H54 (cell line): ENCODE results near the gene MAPK8.

ENCODE experiments used
- DNase-seq: peaks from one replicate; pipeline ENCODE4 v3.0.0; 2011; ENCODE audit warnings: low spot score, mixed read lengths; ENCODE audit not compliant: insufficient read length
- FAIRE-seq: peaks from 3 replicates; lab custom pipeline; 2011; peaks lifted over from hg19 to GRCh38; lab: Jason Lieb, UNC
- POLR2A ChIP-seq: IDR thresholded peaks from 2 replicates; pipeline ENCODE4 v1.6.1; 2011; ENCODE audit warnings: low read depth, mild to moderate bottlenecking, low read length

MAPK8 gene

DNA sequence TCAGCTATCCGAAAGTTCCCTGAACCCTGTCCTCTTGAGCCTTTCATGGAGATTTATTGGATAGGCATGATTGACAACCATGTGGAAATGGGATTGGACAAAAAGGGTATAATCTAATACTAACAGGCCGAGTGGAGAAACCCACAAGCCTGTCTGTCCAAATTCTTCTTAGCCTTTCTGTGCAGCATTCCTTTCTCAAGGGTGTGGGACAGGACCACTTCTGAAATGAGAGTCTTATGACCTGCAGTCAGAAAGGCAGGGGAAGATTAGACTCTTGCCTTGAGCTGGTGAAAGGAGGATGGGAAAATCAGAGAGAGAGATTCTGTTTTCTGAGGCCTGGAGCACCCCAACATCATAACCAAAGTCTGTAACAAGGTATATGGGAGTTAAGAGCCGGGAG lies 85.5 kb downstream of the MAPK8 start:
- no peak for DNase-seq
- TF ChIP-seq POLR2A = no peak
- no peak for FAIRE-seq

DNA sequence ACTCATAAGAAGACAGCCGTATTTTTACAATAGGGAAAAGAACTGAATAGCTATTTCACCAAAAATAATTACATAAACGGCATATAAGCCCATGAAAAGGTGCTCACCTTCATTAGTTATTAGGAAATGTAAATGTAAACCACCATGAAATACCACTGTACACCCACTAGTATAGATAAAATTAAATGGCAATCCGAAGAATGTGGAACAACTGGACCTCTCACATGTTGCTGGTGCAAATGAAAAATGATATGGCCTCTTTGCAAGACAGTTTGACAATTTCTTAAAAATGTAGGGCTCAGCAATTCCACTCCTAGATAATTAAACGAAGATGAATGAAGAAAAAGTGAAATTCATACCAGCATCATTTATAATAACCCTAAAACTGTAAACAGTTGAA lies 91.8 kb downstream of the MAPK8 start:
- FAIRE-seq (peak; percentile 41), DNase-seq (no peak)
- TF ChIP-seq POLR2A = no peak

DNA sequence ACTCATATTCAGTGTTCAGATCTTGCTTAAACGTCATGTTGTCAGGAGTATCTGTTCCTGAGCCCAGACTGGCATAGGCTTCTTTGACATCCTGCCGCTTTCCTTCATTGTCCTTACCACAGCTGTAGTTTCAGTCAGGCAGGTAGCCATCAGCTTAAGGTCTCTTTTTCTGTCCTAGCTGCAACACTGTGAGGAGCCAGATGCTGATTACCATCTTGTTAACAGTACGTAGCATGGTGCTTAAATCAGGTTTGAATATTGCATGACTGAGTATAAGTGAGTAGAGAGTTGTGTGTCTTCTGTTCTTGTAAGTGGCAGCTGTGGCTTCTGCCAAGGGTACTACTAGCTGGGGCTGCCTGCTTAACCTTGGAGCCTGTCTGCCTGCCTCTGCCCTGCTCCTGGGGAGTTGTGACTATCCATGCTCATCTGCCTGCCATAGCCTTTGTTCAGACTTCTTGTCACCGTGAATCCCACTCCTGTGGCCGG lies 92.6 kb downstream of the MAPK8 start:
- DNase-seq = no peak
- FAIRE-seq = peak; percentile 75
- no peak for TF ChIP-seq POLR2A

DNA sequence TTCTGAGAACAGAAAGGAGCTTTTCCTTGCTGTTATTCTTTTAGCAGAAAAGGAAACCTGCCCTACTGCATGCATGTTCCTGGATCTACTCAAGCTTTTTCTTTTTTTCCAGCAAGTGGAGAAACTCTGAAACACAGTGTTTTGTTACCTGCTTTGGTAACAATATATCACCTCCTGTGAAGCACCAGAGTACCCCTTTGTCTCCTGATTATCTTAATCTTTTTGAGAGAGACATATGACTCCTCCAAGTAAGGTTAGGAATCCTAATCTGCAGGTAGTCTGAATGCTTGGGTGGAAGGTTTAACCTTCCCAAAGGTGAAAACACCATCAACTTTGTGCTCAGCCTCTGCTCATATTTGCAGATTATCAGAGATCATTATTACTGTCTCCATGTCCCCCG lies 93.1 kb downstream of the MAPK8 start:
- FAIRE-seq (no peak), DNase-seq (no peak)
- no peak for TF ChIP-seq POLR2A

DNA sequence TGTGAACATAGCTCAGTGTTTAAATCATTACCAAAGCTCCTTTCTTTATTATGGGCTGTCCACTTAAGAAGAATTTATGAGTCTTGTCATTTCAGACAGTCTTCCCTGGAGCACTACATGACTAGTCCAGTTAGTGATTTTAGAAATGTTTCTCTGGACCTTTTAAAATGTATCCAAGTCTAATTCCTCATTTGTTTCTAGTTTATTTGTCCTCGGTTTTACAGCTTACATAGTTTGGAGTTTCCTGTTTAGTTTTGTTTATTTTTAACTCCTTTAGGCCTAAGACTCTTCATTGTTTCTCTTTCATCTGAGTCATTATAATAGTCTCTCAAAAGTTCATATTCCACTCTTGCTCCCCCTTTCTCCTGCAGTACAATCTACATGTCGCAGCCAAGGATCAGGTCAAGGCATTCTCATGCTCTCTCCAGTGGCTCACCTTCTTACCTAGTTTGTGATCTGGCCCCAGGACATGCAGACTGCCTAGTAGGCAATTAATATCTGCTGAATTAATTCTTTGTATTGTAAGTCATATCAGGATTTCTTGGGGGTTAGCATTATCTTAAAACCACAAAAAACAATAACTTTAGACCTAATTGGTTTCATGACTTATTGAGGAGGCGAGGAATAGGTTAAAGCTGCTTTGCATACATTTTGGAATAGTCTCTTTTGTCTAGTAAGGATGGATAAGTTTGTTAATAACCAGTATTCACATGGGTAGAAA lies 93.8 kb downstream of the MAPK8 start:
- TF ChIP-seq POLR2A = no peak
- peak; percentile 15 for FAIRE-seq
- DNase-seq = no peak

- no peak for TF ChIP-seq POLR2A
- no peak for DNase-seq
- FAIRE-seq = peak; percentile 48
These were observed 94.4 kb downstream of the MAPK8 start for GRCh38 chr10:48400850-48401220.

- DNase-seq (no peak), FAIRE-seq (no peak)
- TF ChIP-seq POLR2A = no peak
These were observed 98.2 kb downstream of the MAPK8 start for GRCh38 chr10:48404646-48405045.

DNA sequence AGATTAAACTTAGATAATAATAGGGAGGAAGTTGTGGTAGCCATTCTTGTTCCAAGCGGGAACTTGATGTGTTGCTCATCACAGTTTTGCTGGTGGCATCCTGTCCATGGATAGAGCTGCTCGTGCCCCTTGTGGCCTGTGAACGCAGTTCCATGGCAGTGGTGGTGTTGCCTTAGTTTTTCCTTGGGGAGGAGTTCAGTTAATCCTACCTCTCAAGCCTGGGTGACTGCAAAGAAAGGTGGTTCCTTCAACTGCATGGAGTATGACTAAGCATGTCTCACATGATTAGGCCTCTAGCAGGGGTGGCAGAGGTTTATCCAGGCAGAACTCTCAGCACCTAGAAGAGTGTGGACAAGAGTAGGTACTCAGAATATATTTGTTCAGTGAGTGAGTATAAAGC lies 99.7 kb downstream of the MAPK8 start:
- peak; percentile 92 for FAIRE-seq
- no peak for TF ChIP-seq POLR2A
- DNase-seq = peak; percentile 39

GRCh38 chr10:48406658-48407057 lies 100.2 kb downstream of the MAPK8 start:
- DNase-seq = no peak
- TF ChIP-seq POLR2A = no peak
- FAIRE-seq = no peak

DNA sequence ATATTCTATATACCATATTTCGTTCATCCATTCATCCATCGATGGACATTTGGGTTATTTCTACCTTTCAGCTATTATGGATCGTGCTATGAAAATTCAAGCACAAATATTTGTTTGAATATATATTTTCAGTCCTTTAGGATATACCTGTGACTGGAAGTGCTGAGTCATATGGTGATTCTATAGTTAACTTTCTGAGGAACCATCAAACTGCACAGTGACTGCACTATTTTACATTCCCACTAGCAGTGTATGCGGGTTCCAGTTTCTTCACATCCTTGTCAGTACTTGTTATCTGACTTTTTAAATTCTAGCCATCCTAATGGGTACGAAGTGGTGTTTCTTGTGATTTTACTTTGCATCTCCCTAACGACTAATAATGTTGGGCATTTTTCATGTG lies 104.0 kb downstream of the MAPK8 start:
- FAIRE-seq (peak; percentile 11), DNase-seq (no peak)
- TF ChIP-seq POLR2A = no peak

DNA sequence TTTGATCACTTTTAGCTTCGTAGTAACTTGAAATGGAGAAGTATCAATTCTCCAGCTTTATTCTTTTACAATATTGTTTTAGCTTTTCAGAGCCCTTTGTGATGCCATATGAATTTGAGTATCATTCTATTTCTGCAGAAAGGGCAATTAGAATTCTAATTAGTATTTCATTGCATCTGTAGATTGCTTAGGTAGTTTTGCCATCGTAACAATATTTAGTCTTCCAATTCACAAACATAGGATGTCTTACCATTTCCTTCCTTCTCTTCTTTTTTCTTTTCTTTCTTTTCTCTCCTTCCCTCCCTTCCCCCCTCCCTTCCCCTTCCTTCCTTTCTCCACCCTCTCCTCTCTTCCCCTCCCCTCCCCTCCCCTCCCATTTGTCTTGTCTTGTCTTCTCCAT lies 105.0 kb downstream of the MAPK8 start:
- no peak for TF ChIP-seq POLR2A
- DNase-seq (no peak), FAIRE-seq (no peak)

DNA sequence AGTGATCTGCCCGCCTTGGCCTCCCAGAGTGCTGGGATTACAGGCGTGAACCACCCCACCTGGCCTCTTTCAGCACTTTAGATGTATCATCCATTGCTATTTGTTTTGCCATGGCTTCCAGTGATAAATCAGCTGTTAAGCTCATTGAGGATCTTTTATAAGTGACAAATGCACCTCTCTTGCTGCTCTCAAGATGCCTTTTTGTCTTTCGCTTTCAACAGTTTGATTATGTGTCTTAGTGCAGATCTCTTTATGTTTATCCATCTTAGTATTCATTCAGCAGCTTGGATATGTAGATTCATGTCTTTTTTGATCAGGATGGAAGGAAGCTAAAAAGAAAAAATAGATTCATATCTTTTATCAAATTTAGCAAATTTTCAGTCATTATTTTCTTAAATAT lies 105.6 kb downstream of the MAPK8 start:
- DNase-seq (no peak), FAIRE-seq (no peak)
- no peak for TF ChIP-seq POLR2A

DNA sequence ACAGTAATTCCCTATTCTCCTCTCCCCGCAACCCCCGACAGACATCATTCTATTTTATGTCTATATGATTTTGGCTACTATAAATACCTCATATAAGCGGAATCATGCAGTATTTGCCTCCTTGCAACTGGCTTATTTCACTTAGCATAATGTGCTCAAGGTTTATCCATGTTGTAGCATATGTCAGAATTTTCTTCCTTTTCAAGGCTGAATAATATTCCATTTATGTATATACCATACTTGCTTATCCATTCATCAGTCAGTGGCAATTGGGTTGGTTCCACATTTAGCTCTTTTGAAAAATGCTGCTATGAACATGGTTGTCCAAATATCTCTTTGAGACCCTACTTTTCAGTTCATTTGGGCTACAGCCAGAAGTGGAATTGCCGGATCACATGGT lies 106.5 kb downstream of the MAPK8 start:
- TF ChIP-seq POLR2A = no peak
- FAIRE-seq (no peak), DNase-seq (no peak)

GRCh38 chr10:48414160-48414559 lies 107.7 kb downstream of the MAPK8 start:
- FAIRE-seq (no peak), DNase-seq (no peak)
- TF ChIP-seq POLR2A = no peak

DNA sequence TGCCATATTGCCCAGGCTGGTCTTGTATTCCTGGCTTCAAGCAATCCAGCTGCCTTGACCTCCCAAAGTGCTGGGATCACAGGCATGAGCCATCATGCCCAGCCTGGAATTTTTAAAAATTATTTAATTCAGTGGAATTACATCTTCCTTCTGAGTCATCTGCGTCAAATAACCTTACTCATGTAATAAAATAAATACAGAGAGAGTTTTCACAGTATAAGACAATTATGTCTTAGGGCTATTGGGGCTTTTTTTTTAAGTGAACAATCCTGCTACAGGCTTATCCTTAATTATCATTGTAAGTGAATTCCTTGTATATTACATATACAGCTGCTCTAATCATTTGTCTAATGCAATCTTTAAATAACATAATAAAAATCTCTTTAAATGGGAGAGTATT lies 108.3 kb downstream of the MAPK8 start:
- FAIRE-seq = no peak
- no peak for DNase-seq
- no peak for TF ChIP-seq POLR2A
